Cardiac muscle cell (in vitro differentiated cells and primary cell): ENCODE results near the gene KANK3. TPM values are rescaled to one million over a fixed set of nuclear protein-coding genes. Genes with fewer than 3 reads are reported as not detected.
"Not testable (repeated sequence)": the region's sequence is repeated elsewhere in the genome, so short reads cannot be mapped to it uniquely, and the experiment has no call there.

Experiments used
- DNase-seq, 2 donors: peaks; one replicate each; pipeline versions ENCODE4 v3.0.0 to v3.0.0-alpha.2; 2010 to 2017; ENCODE audit warnings: low read depth in 1 of 2, low spot score in 1 of 2
- H3K27ac ChIP-seq: fragments of 200-600 bp; sonication (generic); 2 replicates; pipeline ENCODE4 v1.5.1; 2016
- H3K27me3 ChIP-seq: fragments of 200-600 bp; sonication (generic); 2 replicates; pipeline ENCODE4 v1.6.0; 2016; ENCODE audit warnings: control low read depth
- H3K36me3 ChIP-seq: fragments of 200-600 bp; sonication (generic); 2 replicates; pipeline ENCODE4 v1.5.1; 2016; ENCODE audit warnings: control low read depth
- H3K4me1 ChIP-seq: fragments of 200-600 bp; sonication (generic); 2 replicates; pipeline ENCODE4 v1.8.1; 2017; ENCODE audit warnings: low read depth, mild to moderate bottlenecking, mixed run types
- H3K4me3 ChIP-seq: fragments of 200-600 bp; sonication (generic); 2 replicates; pipeline ENCODE4 v1.5.1; 2016; ENCODE audit warnings: mild to moderate bottlenecking
- H3K9me3 ChIP-seq: fragments of 200-600 bp; sonication (generic); 2 replicates; pipeline ENCODE4 v1.5.1; 2017; ENCODE audit warnings: low read depth, mild to moderate bottlenecking, control low read depth
- CTCF ChIP-seq: IDR thresholded peaks from 2 replicates; pipeline ENCODE4 v1.5.1; 2012; ENCODE audit warnings: low read depth, mild to moderate bottlenecking, low read length
- polyA plus RNA-seq: library from polyadenylated mRNA; unstranded; fragments of >200 nt; fragmentation: Nextera tagmentation; extraction: Ambion mirVana; gene quantifications from 2 replicates; pipeline ENCODE4 v1.2.1, GENCODE V29; 2016
- total RNA-seq: library from RNA; depleted of rRNA; stranded (reverse); fragments of >200 nt; gene quantifications from 2 replicates; pipeline ENCODE4 v1.2.3, GENCODE V29; 2016

Gene KANK3
- total and polyA plus RNA-seq, 2 experiments from 2014 or later: 0.72 to 4.0 TPM

DNA sequence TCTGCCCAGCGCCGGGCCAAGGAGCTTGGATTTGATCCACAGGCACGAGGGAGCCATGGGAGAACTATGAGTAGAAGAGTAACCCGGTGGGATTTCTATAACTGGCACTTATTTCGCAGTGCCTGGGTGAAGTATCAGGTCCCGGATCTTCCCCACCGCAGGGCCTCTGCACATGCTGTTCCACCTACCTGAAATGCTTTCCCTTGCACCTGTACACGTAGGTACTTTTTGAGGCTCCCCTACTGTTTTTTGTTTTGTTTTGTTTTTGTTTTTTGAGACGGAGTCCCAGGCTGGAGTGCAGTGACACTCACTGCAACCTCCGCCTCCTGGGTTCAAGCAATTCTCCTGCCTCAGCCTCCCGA lies 402 bp upstream of the KANK3 start:
- H3K36me3 ChIP-seq: no peaks in the 10 kb centered on the region
- H3K4me3 ChIP-seq: no peak overlapping the region
- peaks cover 9% of the 10 kb centered on the region for H3K27me3 ChIP-seq
- no peaks in the 10 kb centered on the region for H3K9me3 ChIP-seq
- no peak for DNase-seq
- TF ChIP-seq CTCF: no peak
- no peaks in the 10 kb centered on the region for H3K4me1 ChIP-seq
- H3K27ac ChIP-seq: no peak overlapping the region

GRCh38 chr19:8342316-8342683 lies 762 bp downstream of the KANK3 start:
- Histone ChIP-seq H3K9me3 (no peaks in the 10 kb centered on the region), H3K4me1 (no peaks in the 10 kb centered on the region), H3K27ac (no peak overlapping the region), H3K4me3 (no peak overlapping the region), H3K27me3 (peaks cover 9% of the 10 kb centered on the region), H3K36me3 (no peaks in the 10 kb centered on the region)
- DNase-seq: no peak
- no peak for TF ChIP-seq CTCF

GRCh38 chr19:8341504-8341903 lies 1.6 kb downstream of the KANK3 start:
- H3K9me3 ChIP-seq, H3K27ac ChIP-seq, DNase-seq, H3K36me3 ChIP-seq, H3K4me1 ChIP-seq, H3K4me3 ChIP-seq: not testable (repeated sequence)
- peaks cover 13% of the 10 kb centered on the region for H3K27me3 ChIP-seq

DNA sequence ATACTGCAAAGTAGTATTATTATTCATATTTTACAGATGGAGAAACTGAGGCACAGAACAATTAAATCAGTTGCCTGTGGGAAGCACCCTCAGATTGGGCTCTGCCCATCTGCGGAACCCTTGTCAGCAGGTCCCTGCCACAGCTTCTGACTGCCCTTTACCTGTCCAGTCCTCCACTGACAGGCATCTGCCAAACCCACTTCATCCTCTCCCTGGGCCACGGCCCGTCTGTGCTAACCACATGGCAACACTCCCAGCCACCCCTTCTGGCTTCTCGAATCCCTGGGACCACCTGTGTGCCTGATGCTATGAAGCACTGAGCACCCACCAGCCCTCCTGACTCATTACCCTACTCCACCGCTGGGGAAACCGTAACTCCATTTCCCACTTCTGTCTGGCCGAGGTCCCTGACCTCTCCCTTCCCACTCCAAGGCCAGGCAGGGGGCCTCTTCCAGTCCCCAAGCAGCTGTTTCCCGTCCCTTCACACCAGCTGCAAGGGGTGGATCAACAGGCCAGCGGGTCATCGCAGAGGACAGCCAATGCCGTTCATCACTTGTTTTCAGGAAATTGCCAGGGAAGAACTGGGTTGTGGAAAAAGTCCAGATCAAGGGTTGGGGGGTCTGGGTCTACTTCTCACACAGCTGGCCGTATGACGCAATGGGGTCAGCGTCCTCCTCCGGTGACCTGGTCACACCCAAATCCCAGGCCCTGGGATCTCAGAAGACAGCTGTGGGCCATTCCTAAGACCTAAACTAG lies 2.5 kb downstream of the KANK3 start:
- H3K27me3 ChIP-seq: peaks cover 22% of the 10 kb centered on the region
- peak; percentile 28 for TF ChIP-seq CTCF
- H3K36me3 ChIP-seq: no peaks in the 10 kb centered on the region
- no peak overlapping the region for H3K27ac ChIP-seq
- peak in 1 of 2 donors; percentile 49 for DNase-seq
- no peak overlapping the region for H3K4me3 ChIP-seq
- no peaks in the 10 kb centered on the region for H3K9me3 ChIP-seq
- H3K4me1 ChIP-seq: no peaks in the 10 kb centered on the region

DNA sequence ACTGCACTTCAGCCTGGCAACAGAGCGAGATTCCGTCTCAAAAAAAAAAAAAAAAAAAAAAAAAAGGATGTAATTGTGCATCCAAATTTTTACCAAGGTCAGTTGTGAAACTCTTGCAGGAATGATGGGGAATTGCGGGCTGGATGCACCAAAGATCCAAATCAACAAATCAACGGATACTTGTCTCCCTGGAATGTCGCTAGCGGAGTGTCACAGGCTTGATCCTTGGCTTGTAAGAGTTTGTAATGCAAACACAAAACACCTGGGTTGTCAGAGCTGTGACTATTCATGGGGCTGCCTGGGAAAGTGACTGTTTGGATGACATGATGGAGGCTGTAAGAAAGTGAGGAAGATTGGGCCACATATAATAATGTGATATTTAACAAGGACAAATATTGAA lies 4.2 kb downstream of the KANK3 start:
- DNase-seq: no peak
- Histone ChIP-seq H3K27ac (no peak overlapping the region), H3K27me3 (peaks cover 39% of the 10 kb centered on the region), H3K4me3 (no peak overlapping the region), H3K4me1 (no peaks in the 10 kb centered on the region), H3K9me3 (no peaks in the 10 kb centered on the region), H3K36me3 (no peaks in the 10 kb centered on the region)
- no peak for TF ChIP-seq CTCF

GRCh38 chr19:8337728-8338127 lies 5.3 kb downstream of the KANK3 start:
- no peak for DNase-seq
- Histone ChIP-seq H3K4me1 (no peaks in the 10 kb centered on the region), H3K27ac (no peak overlapping the region)

More at GRCh38 chr19:8337728-8338127, 5.3 kb downstream of the KANK3 start:
- Histone ChIP-seq H3K9me3 (no peaks in the 10 kb centered on the region), H3K36me3 (no peaks in the 10 kb centered on the region), H3K27me3 (peaks cover 48% of the 10 kb centered on the region), H3K4me3 (no peak overlapping the region)
- TF ChIP-seq CTCF: no peak
